Jurkat, Clone E6-1 (cell line): ENCODE measurements around the gene PARP11.
"Not testable (repeated sequence)": the region's sequence is repeated elsewhere in the genome, so short reads cannot be mapped to it uniquely, and the experiment has no call there.

Experiments
- DNase-seq: peaks from one replicate; pipeline ENCODE4 v3.0.0-alpha.2; 2011; ENCODE audit warnings: low read depth, low spot score
- H3K4me3 ChIP-seq: 2 replicates; pipeline ENCODE4 v1.5.1; 2011; ENCODE audit warnings: mild to moderate bottlenecking, low read length, control low read depth, moderate library complexity

The PARP11 gene

DNA sequence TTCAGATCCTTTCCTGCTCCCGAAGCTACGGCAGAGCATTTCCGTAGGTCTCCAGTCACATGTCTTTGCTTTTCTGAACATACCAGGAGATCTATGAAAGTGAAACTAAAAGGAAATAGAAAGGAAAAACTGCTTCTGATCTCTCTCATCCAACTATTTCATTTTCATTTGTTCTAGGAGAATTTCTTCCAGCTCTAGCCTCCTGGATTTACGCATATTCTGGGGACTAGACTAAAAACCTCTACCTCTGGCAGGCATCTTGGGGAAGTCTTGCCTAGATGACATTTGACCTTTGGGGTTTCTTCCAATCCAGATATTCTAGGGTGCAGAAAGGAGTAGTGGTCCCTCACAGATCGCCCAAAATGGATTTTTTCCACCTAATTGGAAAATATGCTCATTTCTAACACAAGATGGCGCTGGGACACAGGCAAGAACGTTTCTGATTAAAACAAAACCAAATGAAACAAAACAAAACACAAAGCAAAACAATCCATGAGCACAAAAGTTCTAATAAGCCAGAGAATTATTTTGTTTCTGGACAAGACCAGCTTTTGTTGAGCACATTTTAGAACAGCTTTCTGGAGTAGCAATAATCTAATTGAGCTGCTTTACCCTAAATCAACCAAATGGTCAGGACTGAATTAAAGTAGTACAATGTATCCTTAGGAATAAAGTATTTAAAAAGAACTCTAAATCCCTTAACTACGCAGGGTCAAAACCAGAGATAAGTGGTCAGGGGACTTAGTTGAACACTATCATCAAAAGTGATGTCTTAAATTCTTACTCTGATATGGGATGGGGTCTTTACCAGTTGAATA is 12.3 kb upstream of the PARP11 start:
- no peak overlapping the region for H3K4me3 ChIP-seq
- peak; percentile 42 for DNase-seq

- DNase-seq, result no peak
- no peak overlapping the region for H3K4me3 ChIP-seq
These were observed 11.5 kb upstream of the PARP11 start for GRCh38 chr12:3884671-3885070.

DNA sequence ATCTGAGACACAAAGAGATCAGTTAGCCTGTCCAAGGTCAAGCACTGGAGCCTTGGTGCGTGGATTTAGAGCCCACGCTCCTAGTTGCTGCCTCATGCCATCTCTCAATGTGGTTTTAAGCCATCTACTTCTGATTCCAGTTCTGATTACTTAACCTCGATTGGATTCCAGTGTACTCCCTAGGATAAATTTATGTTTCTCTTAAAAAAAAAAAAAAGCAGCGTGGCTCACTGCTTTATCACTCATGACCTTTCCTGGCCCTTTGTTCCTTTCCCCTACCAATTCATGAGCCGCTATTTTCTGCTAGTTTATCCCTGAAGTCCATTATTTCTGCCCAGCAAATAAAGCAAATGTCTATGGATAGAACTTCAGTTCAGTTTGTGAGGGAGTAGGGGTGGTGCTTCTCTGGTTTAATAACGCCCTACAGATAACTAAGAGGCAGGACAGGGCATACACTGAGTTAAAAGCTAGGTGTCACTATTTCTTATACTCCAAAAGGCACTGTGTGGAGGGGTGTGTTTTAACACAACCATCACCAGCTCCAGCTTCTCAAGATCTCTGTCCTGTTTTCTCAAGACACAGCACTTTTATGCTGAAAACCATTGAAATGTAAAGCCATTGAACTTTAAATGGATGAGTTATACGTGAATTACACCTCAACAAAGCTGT is 9.8 kb upstream of the PARP11 start:
- H3K4me3 ChIP-seq, result no peak overlapping the region
- peak; percentile 37 for DNase-seq

DNA sequence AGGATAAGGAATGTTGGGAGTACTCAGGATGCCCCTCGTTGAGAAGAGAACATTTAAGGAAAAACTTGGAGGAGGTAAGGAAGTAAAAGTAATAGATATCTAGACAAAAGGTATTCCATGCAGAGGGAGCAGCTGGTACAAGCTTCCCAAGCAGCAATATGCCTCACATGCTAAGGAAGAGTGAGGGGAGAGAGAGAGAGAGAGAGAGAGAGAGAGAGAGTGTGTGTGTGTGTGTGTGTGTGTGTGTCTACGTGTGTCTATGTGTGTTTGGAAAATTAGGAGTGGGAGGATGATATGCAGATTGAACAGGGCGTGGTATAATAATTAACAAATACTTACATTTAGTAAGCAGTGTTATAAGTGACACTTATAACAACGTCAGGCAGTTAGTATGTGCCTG is 9.2 kb upstream of the PARP11 start:
- no peak for DNase-seq
- H3K4me3 ChIP-seq, result no peak overlapping the region

DNA sequence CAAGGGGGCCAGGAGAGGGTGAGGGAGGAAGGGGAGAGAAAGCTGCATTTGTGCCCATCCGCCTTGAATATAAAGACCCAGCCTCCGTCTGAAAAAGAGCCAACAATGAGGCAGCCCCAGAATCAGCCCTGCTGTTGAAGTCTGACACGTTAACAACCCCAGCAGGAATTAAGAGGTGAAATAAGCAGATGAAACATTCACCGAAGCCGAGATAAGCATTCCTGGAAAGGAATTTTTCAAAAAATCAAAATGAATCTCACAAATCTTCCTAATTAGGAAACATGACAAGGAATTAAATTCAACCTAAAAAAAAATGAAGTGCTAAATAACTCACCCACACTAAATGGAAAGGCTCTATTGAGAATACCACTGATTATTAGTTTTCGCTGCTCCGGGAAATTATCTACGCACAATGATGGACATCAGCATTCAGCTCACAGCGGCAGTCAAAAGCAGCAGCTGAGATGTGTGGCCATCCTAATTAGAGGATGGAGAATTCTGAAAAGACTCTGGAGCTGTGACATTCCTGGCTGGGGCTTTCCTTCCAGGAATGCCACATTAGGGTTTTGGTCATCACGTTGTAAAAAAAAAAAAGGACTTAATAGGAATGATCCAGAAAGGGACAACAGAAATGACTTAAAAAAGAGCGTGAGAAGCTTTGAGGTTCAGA is 8.2 kb upstream of the PARP11 start:
- no peak overlapping the region for H3K4me3 ChIP-seq
- no peak for DNase-seq

GRCh38 chr12:3879846-3880245 is 6.6 kb upstream of the PARP11 start:
- H3K4me3 ChIP-seq, result no peak overlapping the region
- DNase-seq, result no peak

DNA sequence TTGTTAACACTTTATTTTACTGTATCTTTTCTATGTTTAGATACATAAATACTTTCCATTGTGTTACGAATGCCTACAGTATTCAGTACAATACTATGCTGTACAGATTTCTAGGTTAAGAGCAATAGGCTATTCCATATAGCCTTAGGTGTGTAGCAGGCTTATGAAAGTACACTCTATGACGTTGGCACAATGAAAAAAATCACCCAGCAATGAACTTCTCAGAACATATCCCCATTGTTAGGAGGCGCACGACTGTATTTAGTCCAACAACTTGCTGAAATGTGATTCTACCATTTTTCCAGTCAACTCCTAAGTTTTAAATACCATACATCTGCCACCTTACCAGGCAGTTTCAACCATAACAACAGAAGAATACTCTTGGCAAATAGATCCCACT is 1.8 kb downstream of the PARP11 start:
- H3K4me3 ChIP-seq, result peak overlapping the region; percentile 76; the same call in 1 of the 2 replicates
- no peak for DNase-seq

- H3K4me3 ChIP-seq, result peak overlapping the region; percentile 27
- DNase-seq, result peak; percentile 17
These were observed 3.3 kb downstream of the PARP11 start for GRCh38 chr12:3869865-3870264.

DNA sequence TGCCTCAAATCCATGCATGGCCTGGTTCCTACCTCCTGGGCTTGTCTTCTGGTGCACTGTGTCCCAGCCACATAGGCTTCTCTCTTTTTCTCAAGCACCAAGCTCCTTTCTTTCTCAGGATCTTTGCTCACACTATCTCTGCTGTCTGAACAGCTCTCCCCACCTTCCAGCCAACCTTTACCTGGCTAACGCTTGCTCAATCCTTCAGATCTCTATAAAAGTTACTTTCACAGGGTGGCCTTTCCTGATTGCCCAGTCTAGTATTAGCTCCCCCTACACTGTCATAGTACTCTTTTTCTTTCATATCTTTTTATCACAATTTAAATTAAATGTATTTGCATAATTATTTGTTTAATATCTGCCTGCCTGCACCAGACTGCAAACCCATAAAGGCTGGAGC is 3.8 kb downstream of the PARP11 start:
- DNase-seq, result no peak
- no peak overlapping the region for H3K4me3 ChIP-seq

- no peak for DNase-seq
- no peak overlapping the region for H3K4me3 ChIP-seq
These were observed 9.4 kb downstream of the PARP11 start for GRCh38 chr12:3863756-3864155.

- H3K4me3 ChIP-seq, result no peak overlapping the region
- no peak for DNase-seq
These were observed 30.7 kb downstream of the PARP11 start for GRCh38 chr12:3842517-3842916.

GRCh38 chr12:3841783-3842182 is 31.4 kb downstream of the PARP11 start:
- no peak overlapping the region for H3K4me3 ChIP-seq
- no peak for DNase-seq

DNA sequence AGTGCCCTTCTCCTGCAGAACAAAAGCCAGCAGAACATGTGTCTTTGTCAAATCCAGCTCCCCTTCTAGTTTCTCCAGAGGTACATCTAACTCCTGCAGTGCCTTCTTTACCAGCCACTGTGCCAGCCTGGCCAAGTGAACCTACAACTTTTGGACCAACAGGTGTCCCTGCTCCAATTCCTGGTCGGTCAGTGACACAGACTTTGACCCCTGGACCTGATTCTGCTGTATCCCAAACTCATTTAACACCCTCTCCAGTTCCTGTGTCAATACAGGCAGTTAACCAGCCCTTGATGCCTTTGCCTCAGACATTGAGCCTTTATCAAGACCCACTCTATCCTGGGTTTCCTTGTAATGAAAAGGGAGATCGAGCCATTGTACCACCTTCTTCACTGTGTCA is 32.4 kb downstream of the PARP11 start:
- not testable (repeated sequence) for DNase-seq, H3K4me3 ChIP-seq

- DNase-seq, result not testable (repeated sequence)
These were observed 33.5 kb downstream of the PARP11 start for GRCh38 chr12:3839745-3840144.

DNA sequence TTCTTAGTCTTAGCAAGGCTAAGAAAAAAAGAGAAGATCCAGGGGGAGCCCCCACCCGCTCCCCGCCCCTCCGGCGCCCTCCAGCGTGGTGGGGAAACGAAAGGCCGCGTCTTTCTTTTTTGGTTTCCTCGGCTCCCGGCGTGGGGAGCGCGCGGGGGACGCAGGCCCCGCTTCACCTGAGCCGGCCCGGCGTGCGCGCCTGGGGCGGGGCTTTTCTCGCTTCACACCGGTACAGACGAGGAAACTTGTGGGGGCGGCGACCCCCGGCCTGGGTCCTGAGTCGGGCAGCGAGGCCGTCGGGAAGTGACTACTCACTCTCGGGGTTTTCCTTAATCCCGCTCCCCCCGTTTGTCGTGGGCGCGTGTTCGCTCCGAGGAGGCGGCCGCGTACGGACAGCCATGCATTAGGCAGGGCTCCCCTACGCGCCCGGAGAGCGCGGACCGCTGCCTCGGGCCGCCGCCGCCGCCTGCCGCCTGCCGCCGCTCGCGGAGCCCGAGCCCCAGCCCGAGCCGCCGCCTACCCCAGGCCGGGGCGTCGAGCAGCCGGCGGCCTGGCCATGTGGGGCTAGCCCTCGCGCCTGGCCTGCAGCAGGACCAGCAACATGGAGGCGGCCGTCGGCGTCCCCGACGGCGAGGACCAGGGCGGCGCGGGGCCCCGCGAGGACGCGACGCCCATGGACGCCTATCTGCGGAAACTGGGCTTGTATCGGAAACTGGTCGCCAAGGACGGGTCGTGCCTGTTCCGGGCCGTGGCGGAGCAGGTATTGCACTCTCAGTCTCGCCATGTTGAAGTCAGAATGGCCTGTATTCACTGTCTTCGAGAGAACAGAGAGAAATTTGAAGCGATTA is 34.3 kb downstream of the PARP11 start:
- H3K4me3 ChIP-seq, DNase-seq: not testable (repeated sequence)

More at GRCh38 chr12:3839745-3840144, 33.5 kb downstream of the PARP11 start:
- H3K4me3 ChIP-seq, result not testable (repeated sequence)

DNA sequence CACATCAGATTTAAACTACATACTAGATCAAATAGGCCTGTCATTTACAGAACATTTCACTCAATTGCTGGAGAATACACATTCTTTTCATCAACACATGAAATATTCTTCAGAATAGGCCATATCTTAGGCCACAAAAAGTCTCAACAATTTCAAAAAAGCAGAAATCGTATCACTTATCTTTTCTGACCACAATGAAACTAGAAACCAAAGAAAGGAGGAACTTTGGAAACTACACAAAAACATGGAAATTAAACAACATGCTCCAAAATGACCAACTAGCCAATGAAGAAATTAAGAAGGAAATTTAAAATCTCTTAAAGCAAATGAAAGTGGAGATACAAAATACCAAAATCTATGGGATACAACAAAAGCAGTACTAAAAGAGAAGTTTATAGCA is 35.1 kb downstream of the PARP11 start:
- no peak overlapping the region for H3K4me3 ChIP-seq
- DNase-seq, result no peak

DNA sequence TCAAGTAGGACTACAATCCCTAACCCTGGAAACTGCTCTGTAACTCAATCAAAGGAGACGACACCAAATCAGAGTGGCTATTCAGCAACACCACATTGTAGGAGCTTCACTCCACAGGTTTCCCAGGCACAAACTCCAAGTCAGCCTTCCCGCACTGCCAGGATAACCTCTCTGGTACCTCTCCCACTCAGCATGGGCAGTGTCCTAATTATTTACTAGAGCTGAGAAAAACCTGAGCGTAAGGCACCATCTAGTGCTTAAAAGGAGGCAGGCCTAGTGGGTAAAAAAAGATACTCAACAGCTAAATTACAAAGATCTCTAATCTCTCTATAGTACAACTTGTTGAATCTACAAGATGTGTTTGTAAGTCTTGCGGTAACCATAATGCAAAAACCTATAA is 36.1 kb downstream of the PARP11 start:
- DNase-seq, result no peak
- H3K4me3 ChIP-seq, result no peak overlapping the region

- no peak overlapping the region for H3K4me3 ChIP-seq
- no peak for DNase-seq
These were observed 36.6 kb downstream of the PARP11 start for GRCh38 chr12:3836641-3837040.

DNA sequence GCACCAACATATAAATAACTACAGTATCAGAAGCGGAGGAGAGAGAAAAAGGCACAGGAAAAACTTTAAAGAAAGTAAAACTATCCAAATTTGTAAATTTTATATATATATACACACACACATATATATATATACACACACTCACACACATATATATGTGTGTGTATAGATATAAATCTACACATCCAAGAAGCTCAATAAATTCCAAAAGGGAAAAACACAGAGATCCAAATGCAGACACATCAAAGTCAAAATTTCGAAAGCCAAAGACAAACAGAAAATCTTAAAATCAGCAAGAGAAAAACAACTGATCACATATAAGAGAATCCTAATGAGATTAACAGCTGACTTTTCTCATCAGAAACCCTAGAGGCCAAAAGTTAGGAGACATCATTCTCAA is 37.3 kb downstream of the PARP11 start:
- DNase-seq, result no peak
- H3K4me3 ChIP-seq, result no peak overlapping the region
